GM06990 (cell line): Measurements from ENCODE around the gene PMM2.
A peak's percentile ranks its signal among the peaks of the same experiment; 100 is the strongest.

Experiments
- DNase-seq: peaks from one replicate; pipeline ENCODE4 v3.0.0-alpha.2; 2011; ENCODE audit not compliant: insufficient read length; ENCODE audit errors: extremely low read depth
- H3K27me3 ChIP-seq: replicated peaks from 2 replicates; pipeline ENCODE4 v1.6.0; 2011; ENCODE audit warnings: low read length; ENCODE audit not compliant: control insufficient read depth, insufficient read depth
- H3K36me3 ChIP-seq: 2 replicates; pipeline ENCODE4 v1.5.1; 2011; ENCODE audit warnings: low read length; ENCODE audit not compliant: control insufficient read depth, insufficient read depth
- H3K4me3 ChIP-seq: replicated peaks from 2 replicates; pipeline ENCODE4 v1.5.1; 2011; ENCODE audit warnings: low read depth, mild to moderate bottlenecking, control low read depth, low read length
- TF ChIP-seq, protein P1 (sequence below): IDR thresholded peaks from 2 replicates; pipeline ENCODE4 v1.5.1; 2011; ENCODE audit warnings: low read length, control low read depth, mild to moderate bottlenecking, inconsistent platforms; ENCODE audit not compliant: insufficient read depth, poor library complexity, severe bottlenecking

The PMM2 gene

DNA sequence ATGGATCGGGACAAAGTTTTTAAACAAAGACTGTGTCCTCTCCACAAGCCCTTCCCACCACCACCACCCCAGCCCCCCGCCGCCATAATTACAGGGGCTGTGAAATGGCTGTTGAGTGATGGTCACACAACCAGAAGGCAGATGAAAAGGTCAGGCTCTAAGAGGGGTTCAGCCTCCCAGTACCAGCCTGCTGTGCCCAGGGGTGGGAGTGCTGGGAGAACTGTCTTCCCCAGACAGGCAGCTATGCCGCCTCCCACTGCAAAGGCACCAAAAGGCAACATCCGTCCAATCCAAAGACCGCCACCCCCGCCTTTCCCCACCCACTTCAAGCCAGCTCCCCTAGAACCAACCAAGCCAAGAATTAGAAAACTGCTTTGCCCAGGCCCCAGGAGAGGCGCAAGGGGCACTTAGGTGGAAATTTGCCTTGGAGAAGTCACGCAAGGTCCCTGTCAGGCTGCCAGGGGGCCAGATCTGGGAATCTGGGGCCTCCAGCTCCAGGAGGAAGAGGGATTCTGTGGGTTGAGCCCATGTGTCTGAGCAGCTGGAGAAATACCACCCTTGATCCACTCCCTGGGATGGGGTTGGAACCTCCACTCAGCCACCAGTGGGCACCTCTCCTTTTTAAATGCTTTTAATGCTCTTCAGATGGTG is 56.8 kb downstream of the PMM2 start:
- H3K4me3 ChIP-seq = no peak overlapping the region
- TF ChIP-seq, protein P1, sequence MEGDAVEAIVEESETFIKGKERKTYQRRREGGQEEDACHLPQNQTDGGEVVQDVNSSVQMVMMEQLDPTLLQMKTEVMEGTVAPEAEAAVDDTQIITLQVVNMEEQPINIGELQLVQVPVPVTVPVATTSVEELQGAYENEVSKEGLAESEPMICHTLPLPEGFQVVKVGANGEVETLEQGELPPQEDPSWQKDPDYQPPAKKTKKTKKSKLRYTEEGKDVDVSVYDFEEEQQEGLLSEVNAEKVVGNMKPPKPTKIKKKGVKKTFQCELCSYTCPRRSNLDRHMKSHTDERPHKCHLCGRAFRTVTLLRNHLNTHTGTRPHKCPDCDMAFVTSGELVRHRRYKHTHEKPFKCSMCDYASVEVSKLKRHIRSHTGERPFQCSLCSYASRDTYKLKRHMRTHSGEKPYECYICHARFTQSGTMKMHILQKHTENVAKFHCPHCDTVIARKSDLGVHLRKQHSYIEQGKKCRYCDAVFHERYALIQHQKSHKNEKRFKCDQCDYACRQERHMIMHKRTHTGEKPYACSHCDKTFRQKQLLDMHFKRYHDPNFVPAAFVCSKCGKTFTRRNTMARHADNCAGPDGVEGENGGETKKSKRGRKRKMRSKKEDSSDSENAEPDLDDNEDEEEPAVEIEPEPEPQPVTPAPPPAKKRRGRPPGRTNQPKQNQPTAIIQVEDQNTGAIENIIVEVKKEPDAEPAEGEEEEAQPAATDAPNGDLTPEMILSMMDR = no peak
- H3K27me3 ChIP-seq = no peaks in the 10 kb centered on the region
- DNase-seq = no peak
- peaks cover 42% of the 10 kb centered on the region for H3K36me3 ChIP-seq

DNA sequence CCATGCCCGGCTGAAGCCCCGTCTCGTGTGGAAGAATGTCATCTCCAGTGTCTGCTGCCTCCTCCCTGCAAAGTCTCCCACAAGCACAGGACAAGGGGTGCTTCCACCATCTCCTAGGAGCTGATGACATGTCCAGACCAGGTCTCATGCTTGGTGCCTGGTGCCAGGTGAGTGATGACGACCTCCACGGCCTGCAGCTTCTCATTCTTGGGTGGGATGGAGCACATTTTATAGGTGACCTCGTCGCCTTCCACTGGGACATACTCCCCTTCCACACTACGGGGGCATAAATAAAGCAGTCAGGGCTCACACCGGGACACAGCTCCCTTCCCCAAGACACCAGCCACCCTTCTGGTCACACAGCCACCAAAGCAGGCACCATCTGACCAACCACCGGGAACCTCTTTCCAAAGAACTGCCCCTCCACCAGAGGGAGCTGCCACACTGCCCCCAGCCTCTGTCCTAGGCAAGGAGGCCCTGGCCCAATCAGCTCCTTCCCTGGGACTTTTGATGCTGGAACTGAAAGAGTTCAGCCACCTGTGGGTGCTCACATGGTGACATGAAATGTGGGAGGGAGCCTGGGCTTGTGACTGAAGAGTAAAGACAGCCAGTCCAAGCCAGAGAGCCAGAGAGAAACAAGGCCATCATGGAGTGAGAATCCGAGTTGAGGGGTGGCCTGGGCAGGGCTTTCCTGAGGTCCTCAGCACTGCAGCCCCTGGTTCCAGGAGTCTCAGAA is 57.6 kb downstream of the PMM2 start:
- Histone ChIP-seq H3K4me3 (no peak overlapping the region), H3K36me3 (peaks cover 35% of the 10 kb centered on the region), H3K27me3 (no peaks in the 10 kb centered on the region)
- DNase-seq = no peak
- TF ChIP-seq, protein P1 = peak; percentile 18

DNA sequence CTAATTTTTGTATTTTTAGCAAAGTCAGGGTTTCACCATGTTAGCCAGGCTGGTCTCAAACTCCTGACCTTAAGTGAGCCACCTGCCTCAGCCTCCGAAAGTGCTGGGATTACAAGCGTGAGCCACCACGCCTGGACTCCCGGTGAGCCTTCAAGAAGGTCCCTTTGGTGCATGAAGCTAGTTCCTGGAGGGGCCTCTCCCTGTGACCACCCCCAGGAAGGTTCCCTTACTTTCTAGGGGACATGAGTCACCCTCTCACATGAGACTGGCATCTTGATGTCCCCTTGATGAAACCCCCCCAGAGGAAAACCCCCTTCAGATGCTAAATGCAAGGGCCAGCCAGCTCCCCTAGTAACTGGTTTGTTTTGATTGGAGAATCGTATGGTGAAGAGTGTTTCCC is 58.3 kb downstream of the PMM2 start:
- H3K27me3 ChIP-seq = no peaks in the 10 kb centered on the region
- H3K4me3 ChIP-seq = no peak overlapping the region
- TF ChIP-seq, protein P1 = no peak
- no peak for DNase-seq
- peaks cover 30% of the 10 kb centered on the region for H3K36me3 ChIP-seq

DNA sequence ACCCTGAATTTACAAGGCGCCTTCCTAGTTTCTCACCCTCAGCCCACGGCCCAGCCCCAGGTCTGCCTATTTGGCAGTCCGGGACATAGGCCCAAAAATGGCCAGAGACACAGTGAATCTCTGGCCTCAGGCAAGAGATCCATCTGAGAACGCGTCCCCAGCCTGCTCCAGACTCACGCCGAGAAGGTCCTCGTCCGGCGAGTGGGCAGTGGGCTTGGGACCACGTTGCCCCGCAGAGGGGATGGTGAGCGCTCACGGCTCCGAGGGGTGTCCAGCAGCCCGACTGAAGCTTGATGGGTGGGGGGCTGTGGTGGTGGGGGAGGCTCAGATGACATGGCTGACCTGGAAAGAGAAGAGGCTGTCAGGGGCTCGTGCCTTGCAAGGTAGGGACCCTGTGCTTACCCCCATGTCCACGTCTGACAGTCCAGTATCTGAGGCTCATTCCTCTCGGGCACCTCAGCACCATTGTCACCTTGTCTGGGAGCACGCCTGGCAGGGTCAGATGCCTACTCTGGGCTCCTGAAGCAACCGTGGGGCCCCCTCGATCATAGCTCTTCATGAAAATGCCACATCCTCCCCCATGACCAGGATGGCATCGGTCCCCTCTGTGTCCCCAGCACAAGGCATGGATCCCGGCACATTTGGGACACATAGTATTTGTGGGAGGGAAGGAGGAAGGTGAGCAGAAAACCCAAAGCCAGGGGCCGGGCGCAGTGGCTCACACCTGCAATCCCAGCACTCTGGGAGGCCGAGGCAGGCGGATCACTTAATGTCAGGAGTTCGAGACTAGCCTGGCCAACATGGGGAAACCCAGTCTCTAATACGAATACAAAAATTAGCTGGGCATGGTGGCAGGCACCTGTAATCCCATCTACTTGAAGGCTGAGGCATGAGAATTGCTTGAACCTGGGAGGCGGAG is 61.6 kb downstream of the PMM2 start:
- H3K36me3 ChIP-seq = peaks cover 21% of the 10 kb centered on the region

More for the DNA sequence above, 61.6 kb downstream of the PMM2 start:
- TF ChIP-seq, protein P1 = no peak
- no peak for DNase-seq
- Histone ChIP-seq H3K27me3 (no peaks in the 10 kb centered on the region), H3K4me3 (no peak overlapping the region)
